Measurements from ENCODE around the gene ZNF804B.

ZNF804B gene

GRCh38 chr7:89339748-89340147 is 580.2 kb downstream of the ZNF804B start:
- no peak for TF ChIP-seq CTCF (IDR thresholded peaks at IDR 0.05; ENCODE audit: insufficient read depth, low read length, poor library complexity, severe bottlenecking)
- no peak for DNase-seq (ENCODE audit: extremely low read depth, insufficient read length)
- H3K36me3 ChIP-seq (ENCODE audit: control insufficient read depth, insufficient read depth, low read length), result no peaks in the 10 kb centered on the region

GRCh38 chr7:89357121-89357520 is 597.6 kb downstream of the ZNF804B start:
- TF ChIP-seq CTCF (IDR thresholded peaks at IDR 0.05; ENCODE audit: insufficient read depth, low read length, poor library complexity, severe bottlenecking), result no peak
- H3K4me3 ChIP-seq (replicated peaks; ENCODE audit: low read depth, low read length), result no peak overlapping the region
- no peak for DNase-seq (ENCODE audit: extremely low read depth, insufficient read length)
- no peaks in the 10 kb centered on the region for H3K27me3 ChIP-seq (replicated peaks; ENCODE audit: control insufficient read depth, insufficient read depth, low read length)
- H3K36me3 ChIP-seq (ENCODE audit: control insufficient read depth, insufficient read depth, low read length), result no peaks in the 10 kb centered on the region

More at GRCh38 chr7:89339748-89340147, 580.2 kb downstream of the ZNF804B start:
- no peak overlapping the region for H3K4me3 ChIP-seq (replicated peaks; ENCODE audit: low read depth, low read length)
- no peaks in the 10 kb centered on the region for H3K27me3 ChIP-seq (replicated peaks; ENCODE audit: control insufficient read depth, insufficient read depth, low read length)

GRCh38 chr7:89377219-89377618 is 617.7 kb downstream of the ZNF804B start:
- no peak for TF ChIP-seq CTCF (IDR thresholded peaks at IDR 0.05; ENCODE audit: insufficient read depth, low read length, poor library complexity, severe bottlenecking)
- DNase-seq (ENCODE audit: extremely low read depth, insufficient read length), result no peak
- no peak overlapping the region for H3K4me3 ChIP-seq (replicated peaks; ENCODE audit: low read depth, low read length)
- H3K27me3 ChIP-seq (replicated peaks; ENCODE audit: control insufficient read depth, insufficient read depth, low read length), result no peaks in the 10 kb centered on the region
- no peaks in the 10 kb centered on the region for H3K36me3 ChIP-seq (ENCODE audit: control insufficient read depth, insufficient read depth, low read length)

- Histone ChIP-seq H3K36me3 (ENCODE audit: control insufficient read depth, insufficient read depth, low read length) (no peaks in the 10 kb centered on the region), H3K27me3 (replicated peaks; ENCODE audit: control insufficient read depth, insufficient read depth, low read length) (no peaks in the 10 kb centered on the region), H3K4me3 (replicated peaks; ENCODE audit: low read depth, low read length) (no peak overlapping the region)
- TF ChIP-seq CTCF (IDR thresholded peaks at IDR 0.05; ENCODE audit: insufficient read depth, low read length, poor library complexity, severe bottlenecking), result no peak
- no peak for DNase-seq (ENCODE audit: extremely low read depth, insufficient read length)
Measured at GRCh38 chr7:89385411-89385810, 625.9 kb downstream of the ZNF804B start.

Data from GM06990 (cell line).